HG03521 (cell line): ENCODE measurements around the gene SLC12A7.
A peak's percentile ranks its signal among the peaks of the same experiment; 100 is the strongest.

ENCODE experiments used
- ATAC-seq: cut with Tn5 transposase; IDR thresholded peaks from one replicate; pipeline ENCODE4 v1.9.1; 2021; ENCODE audit warnings: mild to moderate bottlenecking, moderate library complexity; ENCODE audit not compliant: unreplicated experiment

SLC12A7 gene

DNA sequence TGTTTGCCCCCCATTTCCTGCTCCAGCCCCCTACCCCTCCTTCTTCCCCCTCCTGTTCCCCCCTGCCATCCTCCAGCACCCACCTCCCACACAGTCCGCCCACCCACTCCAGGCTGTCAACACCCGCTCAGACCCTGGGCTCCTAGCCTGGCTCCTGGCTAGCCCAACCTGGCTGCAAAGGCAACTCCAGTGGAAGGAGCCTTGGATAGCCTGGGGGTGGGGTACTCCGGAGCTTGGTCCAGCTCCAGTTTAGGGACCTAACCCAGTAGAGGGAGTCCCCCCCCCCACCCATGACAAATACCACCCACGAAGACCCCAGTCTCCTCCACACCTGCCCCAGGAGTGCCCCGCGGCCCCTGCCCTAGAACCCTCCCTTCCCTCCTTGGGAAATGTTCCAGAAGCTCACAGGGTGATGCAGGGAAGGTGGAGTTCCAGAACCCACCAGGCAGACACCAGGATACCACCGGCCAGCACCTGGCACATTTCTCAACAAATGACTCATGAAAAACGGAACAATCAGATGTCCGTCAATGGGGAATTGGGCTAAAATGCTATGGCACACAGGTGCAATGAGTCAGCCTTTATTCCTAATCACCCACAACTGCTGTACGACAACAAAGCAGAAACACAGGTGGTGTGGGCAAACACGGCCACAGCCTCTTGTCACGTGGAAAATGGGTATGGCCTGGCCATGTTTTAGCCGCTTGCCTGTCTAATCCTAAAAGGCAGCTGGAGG, 901 bp upstream of the SLC12A7 start:
- no peak for ATAC-seq

DNA sequence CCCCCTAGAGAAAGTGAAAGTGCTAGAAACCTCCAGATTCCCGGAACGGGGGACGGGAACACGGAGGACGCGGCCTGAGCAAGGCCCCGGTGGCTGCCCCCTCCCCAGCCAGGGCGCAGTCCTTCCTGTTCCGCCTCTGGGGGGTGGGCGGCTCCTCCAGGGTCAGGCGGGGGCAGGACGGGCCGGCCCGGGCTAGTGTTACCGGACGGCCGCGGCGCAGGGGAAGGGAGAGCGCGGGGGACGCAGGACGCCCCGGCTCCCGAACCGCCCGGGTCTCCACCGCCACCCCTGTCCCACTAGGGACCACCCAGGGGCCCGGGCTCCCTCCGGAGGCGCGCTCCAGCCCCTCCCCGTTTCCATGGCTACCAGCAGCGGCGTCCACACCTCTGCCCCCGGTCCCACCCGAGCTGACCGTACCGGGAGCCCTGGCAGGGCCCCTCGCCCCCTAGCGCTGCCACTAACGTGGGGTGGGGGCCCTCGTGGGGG, 579 bp downstream of the SLC12A7 start:
- peak; percentile 16 for ATAC-seq

DNA sequence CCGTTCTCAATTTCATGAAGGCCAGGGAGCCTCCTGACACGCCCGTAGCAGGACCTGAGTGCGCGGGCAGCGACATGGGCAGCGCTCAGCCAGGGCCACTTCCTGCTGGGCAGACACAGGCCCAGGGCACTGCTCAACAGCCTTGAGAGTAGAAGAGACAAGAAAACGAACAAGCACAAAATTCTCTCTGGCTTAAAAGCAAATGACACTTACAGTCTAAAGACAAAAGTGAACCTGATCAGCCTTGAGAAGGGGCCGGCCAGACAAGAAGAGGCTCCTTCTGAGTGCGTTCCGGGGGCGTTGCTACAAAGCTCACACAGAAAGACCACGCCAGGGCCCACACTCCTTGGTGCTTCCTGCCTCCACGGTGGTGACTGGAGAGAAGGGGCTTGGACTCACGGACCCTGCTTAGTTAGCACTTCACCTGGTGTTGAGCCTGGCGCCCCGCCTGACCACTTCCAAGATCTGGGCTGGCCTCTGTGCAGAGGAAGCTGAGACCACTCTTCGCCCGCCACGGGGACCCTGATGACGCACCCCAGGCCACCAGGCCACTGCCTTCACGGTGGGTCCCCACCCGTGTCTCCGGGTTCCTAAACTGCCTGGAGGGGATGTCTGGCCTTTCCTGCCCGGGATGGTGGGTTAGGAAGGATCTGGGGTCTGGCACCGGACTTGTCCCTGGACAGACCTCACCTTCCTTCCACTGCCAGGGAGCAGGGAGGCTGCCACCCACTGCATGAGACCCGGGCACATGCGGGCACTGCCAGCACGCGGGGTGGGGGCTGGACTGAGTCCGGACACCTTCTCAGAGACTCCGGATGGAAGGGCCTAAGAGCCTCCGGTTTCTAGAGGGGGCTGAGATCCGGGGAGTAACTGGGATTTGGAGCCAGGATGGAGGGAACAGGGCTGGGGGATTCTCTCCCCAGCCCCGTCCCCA, 1.3 kb downstream of the SLC12A7 start:
- no peak for ATAC-seq

DNA sequence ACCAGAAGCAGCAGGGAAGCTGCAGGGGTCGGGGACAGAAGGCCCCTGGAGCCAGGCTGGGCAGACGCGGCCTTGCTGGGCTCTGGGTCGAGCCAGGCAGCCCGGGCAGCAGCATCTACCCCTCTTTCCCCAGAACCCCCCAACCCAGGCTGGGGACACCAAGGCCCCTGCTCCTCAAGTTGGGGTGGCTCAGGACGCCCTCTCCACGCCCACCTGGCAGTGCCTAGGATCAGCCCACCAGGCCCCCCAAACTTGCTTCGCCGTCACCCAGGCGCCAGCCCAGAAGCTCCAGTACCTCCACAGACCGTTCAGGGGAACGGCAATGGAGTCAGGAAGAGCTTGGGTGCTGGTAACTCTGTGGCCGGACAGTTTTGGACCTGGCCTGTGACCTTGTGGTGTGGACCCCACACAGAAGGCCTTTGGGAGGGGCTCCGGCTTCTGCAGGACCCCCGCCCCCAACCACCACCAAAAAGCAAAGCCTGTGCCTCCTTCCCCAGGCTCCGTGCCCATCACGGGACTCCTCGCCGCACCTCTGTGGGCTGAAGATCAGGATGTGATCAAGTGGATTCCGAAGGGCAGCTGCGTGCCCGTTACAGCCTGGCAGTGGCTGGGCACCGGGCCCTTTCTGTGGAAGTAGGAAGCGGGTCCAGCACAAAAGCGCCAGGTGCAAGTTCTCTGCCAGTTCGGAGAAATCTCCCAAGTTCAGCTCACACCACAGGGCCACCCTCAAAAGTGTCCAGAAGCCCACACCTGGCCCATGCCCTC, 2.1 kb downstream of the SLC12A7 start:
- no peak for ATAC-seq

DNA sequence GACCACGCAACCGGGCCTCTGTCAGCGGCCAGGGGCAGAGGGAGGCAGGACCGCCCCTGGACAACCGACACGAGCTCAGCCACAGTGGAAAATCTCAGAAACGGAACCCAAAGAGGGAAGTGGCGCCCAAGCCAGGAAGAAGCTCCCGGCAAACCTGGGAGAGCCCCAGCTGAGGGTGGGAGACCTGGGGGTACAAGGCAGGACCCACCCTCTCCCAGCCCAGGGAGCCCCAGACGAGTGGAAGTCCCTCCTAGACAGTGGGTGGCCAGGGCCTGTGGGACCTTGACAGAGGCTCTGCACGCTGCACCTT, 3.0 kb downstream of the SLC12A7 start:
- no peak for ATAC-seq

DNA sequence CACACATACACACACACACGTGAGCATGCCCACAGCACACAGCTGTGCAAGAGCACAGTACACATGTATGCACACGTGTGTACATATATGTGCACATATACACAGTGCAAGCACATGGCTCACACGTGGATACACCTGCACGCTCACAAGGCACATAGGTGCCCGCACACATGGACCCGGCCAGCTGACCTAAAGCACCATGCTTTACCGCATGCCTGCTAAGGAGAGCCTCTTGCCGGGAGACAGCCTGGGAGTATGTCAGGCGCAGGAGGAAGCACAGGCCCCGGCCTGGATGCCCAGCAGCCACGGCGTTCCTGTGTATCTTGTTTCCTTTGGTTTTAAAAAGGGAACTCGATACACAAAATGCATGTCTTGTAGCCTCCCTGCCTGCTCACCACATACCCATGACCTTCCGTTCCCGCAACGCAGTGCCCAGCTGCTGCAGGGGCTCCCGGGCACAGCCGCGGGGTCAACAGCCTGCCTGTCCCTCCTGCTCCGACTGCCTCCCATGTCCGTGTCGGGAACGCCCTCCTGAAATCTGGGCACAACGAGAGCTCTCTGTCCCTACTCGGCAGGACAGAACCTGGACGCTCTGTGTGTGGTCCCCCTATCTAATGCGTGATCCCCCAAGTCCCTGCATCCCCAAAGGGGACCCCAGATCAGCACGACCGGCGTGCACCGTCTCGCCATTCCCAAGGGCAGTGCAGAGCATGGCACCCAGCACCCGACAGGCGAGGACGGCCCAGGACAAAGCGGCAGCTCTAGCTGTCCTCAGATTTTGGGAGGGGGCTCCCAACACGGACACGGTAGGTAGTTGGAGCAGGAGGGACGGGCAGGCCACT, 3.6 kb downstream of the SLC12A7 start:
- ATAC-seq = no peak

DNA sequence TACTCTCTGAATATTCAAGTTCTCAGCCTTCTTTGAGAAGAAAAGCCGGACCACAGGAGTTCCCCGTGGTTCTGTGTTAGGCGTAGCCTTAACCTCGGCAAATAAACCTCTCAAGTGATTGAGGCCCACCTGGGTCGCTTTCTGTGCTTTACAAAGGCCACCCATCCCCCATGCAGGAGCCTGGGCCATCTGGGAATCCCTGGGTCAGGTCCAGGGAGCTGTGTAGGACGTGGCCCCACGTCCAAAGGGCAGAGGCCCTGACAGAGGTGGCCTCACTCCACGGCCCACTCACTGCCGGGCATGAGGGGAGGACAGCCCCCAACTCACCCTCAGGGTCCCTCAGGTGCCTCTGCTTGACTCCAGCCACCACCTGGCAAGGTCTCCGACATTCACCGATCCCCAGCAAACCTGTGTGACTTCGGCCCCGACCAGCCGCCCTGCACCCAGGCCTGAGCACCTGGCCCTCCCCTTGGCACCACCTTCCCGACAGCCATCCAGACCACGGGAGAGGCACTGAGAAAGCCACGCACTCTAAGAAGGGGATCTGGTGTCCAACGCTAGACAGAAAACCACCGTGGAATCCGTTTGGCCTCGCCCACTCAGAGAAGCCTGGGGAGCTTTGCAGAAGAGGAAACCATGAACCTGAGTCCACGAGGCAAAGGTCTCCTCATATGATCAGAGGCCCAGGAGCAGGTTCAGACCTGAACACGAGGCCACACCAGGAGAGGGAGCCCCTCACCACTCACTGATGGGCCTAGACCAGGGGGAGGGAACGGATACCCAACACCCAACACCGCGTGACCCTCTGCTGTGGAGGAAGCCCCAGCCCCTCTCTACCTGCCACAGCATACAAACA, 4.5 kb downstream of the SLC12A7 start:
- ATAC-seq = no peak

DNA sequence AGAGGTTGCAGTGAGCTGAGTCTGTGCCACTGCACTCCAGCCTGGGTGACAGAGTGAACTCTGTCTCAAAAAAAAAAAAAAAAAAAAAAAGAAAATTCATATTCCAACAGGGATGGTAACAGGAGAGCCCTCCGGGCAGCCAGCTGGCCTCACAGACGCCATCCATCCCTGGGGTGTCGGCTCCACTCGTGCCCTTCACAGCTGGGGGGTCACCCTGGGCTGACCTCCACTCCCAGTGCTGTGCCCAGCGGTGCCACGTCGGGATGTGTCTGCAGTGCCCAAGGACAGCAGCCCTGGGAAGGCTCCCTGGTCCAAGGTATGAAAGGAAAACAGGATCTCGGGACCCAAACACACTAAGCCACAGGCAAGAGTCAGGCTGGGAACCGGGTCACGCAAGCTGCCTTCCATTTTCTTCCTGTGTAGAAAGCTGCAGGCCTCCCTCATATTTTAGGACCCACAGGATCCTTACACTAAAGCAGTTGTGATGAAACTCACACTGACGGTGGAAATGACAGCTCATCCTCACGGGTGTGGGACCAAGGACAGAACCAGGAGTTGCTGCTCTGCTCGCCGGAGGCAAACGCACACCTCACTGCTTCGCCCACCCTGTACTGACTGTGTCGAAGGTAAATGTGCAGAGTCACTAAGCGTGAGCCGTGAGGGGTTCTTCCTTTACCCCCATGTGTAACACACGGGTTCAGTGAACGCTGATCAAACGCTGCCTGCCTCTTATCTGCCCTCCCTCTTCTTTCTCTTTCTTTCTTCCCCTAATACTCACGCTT, 5.3 kb downstream of the SLC12A7 start:
- ATAC-seq = no peak

DNA sequence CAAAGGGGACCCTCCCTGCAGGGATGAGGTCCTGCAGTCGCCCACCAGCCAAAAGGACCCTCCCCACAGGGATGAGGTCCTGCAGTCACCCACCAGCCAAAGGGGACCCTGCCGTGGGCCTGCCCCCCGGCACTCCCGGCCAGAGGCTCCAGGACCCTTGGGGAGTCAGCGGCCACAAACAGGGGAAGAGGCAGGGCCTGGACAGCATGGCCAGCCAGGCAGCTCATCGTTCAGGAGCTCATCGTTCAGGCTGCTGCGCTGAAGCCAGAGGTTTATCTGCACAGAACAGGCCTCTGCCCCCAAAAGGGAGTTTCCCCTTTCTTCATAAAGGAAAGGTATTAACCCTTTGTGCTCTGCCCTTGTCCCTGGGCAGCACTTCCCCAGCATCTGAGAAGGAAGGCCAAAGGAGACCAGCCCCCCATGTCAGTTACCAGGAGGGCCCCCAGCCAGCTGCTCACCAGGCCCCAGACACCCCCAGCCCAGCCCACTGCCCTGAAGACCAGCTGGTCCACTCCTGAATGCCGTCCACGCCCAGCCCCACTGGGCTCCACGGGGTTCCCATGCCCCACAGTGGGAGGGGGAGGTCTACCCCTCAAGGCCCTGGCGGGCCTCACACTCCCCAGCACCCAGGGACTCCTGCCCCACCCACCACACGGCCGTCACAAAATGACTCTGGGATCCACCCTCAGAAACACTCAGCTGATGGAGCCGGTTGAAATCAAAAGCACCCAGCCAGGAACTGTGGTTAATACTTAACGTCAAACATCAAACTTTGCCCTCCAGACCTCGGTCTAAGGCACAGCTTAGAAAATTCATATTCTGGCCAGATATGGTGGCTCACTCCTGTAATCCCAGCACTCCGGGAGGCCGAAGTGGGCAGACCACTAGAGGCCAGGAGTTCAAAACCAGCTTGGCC, 6.3 kb downstream of the SLC12A7 start:
- peak; percentile 40 for ATAC-seq

DNA sequence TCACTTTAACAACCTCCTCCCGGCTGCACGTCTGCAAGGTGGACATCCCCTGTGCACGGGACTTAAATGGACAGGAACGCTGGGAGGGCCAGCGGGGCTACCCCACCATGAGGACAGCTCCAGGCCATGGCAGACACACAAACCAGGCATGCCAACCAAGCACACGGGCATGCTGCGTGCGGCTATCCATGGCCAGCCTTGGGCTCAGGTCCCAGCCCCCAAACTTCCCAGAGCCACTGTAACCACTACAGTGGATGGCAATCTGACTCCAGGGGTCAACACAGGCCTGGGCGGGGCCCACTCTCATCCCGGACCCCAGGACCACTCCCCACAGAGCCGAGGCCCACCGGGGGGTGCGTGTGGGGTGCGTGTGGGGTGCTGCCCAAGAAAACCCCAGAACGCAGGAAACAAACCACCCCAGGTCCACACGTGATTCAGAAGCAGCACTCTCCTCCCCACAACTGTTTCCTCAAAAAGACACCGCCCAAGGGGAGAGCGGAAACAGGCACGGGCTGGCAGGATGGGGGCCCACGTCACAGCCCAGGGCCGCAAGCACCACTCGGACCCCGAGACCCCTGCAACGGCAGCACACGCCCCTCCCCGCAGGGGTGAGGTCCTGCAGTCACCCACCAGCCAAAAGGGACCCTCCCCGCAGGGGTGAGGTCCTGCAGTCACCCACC, 7.4 kb downstream of the SLC12A7 start:
- no peak for ATAC-seq

DNA sequence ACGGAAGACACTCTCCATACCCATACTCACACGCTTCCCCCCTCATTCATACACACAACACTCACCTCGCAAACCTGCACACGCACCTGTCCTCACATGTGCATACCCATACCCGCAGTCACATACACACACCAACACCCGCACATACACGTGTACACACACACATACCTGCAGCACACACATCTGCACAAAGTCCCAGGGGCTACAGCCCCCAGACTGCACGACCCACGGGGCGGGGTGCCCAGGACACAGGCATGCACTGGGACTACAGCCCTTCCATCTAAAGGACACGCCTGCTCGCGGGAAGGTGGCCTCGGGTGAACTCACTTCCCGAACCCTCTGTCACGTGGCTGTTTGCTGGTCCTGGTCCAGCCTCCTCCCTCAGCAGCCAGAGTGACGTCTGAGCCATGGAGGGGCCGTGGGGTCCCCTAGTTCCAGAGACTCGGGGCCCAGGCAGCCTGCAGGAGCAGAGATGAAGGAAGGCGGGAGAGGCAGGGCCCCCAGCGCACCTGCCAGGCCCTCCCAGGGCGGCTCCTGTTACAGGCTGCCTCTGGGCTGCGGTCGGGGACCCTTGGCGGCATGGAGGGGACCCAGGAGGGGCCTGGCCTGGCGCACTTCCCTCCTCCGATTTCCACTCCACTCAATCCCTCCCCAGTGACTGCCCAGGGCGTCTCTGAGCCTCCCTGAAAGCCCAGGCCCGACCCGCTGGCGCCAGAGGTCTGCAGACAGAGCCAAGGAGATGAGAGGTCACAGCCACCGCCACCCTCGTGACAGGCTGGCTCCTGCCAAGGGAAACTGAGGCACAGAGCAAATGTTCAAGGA, 8.1 kb downstream of the SLC12A7 start:
- ATAC-seq = no peak

DNA sequence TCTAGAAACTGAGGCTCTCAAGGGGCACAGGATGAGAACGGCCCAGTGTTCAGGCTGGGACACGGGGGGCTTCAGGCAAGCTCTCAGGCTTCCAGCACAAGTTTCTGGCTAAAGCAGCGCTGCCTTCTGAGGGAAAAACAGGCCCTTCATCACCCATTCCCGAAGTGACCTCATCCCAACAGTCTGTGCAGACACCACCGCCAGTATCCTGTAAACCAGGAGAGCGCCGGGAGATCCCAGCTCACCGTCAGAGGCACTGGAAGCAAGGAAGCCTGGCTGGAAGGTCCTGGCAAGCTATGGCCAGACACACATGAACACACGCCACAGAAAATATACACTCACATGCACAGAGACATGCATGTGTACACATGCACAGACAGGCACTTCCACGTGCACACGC, 8.8 kb downstream of the SLC12A7 start:
- no peak for ATAC-seq

DNA sequence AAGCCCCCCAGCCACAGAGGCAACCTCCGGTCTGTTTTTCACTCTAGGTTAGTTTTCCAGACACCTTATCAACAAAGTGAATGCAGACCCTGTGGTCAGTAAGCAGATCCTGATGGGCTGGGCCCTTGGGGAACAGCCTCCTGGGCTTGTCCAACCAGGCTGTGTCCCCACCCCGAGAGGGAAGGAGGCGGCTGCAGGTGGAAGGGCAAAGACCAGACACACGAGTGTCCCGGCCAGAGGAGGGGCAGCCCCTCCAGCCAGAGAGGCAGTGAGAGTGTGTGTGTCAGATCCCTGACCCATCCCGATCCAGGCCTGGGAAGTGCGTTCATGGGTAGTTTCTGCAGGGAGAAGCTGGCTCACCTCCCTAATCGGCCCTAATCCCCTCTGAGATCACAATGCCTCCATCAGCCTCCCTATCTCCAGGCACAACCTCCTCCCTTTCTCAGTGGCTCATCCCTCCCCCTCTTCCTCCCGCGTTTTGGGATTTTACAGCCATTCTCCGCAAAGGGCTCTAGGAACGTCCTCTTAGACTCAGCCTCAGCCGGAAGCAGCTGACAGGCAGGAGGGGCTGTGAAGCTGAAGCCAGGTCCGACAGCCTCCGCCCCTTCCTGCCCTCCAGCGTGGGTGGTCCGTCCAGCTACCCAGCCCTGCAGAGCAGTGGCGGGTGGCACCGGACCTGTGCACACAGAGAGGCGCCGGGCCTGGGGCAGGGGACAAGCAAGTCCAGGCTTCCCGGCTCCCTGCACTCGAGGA, 9.7 kb downstream of the SLC12A7 start:
- ATAC-seq = no peak

DNA sequence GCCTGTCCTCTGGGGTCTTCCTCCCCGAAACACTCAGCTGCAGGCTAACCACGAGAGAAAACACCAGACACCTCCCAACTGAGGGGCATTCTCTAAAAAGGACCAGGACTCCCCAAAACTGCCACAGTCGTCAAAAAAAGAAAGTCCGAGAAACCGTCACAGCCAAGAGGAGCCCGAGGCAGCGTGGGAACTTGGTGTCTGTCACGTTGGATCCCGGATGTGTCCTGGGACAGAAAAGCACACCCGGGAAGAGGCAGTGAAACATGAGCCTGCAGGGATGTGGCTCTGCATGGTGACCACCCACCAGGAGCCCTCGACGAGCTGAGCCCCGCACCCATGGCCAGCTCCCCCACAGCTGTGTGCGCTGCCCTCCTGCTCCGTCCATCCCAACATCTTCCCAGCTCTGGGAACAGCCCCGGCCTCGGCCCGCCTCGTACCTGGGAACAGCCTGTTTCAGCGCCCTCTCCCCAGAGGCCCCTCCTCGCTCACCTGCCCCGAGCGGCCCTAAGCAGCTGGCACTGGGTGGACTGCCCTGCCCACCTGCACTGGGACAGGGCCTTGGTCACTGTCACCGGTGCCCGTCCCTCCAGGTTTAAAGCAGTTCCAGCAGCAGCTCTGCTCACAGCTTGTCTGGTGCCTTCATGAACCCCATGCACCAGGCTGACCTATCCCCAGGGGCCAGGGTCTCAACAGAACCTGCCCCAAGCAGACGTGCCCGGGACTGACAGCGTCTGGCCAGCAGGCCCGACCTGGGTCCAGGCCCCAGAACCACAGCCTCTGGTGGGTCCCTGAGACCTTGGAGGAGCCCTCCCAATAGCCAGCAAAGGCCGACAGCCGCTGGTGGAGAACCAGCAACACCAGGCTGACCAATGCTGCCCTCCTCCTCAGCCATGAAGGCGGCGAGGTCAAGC, 10.9 kb downstream of the SLC12A7 start:
- no peak for ATAC-seq
